ENCODE data around the gene LRRC4C.

The LRRC4C gene

GRCh38 chr11:40722179-40722795, 737.2 kb downstream of the LRRC4C start:
- DNase-seq (ENCODE audit: low read depth in 4 of 4, low spot score in 1 of 4): no peak

- DNase-seq (ENCODE audit: low read depth in 4 of 4, low spot score in 1 of 4): no peak
These were observed 742.9 kb downstream of the LRRC4C start for GRCh38 chr11:40716344-40717130.

GRCh38 chr11:40713083-40713482, 746.4 kb downstream of the LRRC4C start:
- DNase-seq (ENCODE audit: low read depth in 4 of 4, low spot score in 1 of 4): no peak

DNA sequence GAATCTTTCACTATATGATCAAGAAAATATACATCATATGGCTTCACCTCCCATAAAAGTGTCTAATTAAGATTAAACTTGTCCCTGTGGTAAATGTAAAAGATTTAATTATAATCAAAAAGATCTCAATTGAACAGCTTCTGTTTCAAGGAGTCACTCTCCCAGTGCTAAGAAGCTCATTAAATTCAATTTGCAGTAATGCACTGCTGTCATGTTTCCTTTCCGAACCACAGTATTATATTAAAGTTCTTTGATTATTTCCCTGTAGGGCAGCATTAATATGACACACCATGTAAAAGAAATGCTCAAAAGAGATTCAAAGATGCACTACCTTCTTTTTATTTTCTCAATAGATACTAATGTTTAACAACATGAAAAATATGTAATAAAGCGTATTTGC, 758.4 kb downstream of the LRRC4C start:
- no peak for DNase-seq (ENCODE audit: low read depth in 4 of 4, low spot score in 1 of 4)

DNA sequence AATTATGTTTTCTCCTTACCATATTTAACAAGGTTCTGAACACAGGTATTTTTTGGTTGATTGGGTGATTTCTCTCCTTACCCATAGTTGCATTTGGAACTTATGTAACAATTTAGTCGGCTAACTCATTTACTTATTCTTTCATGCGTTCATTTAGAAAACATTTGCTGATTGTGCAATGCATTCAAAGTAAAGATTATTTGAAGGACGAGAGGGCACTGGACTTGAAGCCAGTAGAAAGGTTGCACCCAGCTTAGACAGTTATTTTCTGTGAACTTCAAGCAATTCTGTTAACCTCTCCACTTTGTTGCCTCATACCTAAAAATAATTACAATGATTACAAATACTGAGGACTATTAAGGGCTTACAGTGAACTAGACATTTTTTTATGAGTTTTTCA, 769.6 kb downstream of the LRRC4C start:
- no peak for DNase-seq (ENCODE audit: low read depth in 4 of 4, low spot score in 1 of 4)

DNA sequence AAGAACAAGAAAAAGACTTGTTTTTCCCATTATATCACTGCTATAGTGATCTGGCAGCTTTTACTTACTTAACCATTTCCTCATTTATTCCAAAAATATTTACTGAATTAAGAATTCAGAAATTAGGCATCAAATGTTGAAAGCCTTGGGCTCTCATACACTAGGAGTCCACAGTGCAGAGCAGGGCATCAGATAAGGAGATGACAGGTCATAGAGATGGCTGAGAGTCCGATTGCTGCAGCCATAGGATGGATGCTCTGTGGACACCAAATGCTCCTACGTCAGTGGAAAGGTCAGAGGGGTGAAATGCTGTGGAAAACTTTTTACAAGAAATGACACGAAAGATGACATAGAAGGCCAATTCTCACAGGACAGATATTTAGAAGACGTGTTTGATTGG, 771.1 kb downstream of the LRRC4C start:
- DNase-seq (ENCODE audit: low read depth in 4 of 4, low spot score in 1 of 4): no peak

GRCh38 chr11:40686765-40687164, 772.7 kb downstream of the LRRC4C start:
- DNase-seq (ENCODE audit: low read depth in 4 of 4, low spot score in 1 of 4): no peak

DNA sequence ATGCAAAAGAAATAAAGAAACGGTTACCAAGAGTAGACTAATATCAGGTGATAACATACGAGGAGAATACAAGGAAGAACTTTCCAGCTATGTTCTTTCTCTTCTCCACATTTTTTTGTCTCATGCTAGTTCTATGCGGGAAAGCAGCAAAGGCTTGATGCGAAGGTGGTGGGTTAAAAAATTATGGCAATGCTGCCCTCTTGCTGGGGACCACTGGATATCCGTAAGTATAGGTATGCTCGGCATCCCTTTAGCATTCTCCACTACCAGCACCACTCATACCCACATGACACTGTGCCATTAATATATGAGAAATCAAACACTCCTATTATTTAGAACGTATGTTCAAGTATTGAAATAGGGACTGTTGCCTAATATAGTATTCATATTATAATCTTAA, 776.4 kb downstream of the LRRC4C start:
- no peak for DNase-seq (ENCODE audit: low read depth in 4 of 4, low spot score in 1 of 4)

DNA sequence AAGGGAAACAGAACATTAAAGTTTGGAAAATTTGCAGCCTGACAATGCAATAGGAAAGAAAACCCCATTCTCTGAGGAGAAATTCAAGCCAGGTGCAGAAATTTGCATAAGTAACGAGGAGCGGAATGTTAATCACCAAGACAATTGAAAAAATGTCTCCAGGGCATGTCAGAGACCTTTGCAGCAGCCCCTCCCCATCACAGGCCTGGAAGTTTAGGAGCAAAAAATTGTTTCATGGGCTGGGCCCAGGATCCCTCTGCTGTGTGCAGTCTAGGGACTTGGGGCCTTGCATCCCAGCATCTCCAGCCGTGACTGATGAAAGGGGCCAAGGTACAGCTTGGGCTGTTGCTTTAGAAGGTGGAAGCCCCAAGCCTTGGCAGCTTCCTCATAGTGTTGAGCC, 780.2 kb downstream of the LRRC4C start:
- no peak for DNase-seq (ENCODE audit: low read depth in 4 of 4, low spot score in 1 of 4)

GRCh38 chr11:40647295-40647694, 812.2 kb downstream of the LRRC4C start:
- no peak for DNase-seq (ENCODE audit: low read depth in 4 of 4, low spot score in 1 of 4)

DNA sequence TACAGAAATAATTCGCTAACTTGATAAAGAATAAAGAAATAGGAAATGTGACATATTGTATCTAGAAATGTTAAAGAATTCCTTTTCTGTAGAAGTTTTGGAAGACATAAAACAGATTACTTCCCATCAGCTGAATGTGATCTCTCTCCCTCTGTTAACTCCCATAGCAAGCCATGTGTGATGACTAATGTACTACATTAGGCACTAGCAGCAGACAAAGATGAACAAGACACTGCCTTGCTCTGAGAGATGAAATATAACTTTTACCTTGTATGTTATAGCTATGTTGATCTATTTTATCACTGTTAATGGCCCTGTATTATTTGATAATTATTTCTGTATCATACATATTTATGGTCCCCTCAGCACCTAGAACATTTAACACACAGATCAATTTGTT, 817.2 kb downstream of the LRRC4C start:
- no peak for DNase-seq (ENCODE audit: low read depth in 4 of 4, low spot score in 1 of 4)

DNA sequence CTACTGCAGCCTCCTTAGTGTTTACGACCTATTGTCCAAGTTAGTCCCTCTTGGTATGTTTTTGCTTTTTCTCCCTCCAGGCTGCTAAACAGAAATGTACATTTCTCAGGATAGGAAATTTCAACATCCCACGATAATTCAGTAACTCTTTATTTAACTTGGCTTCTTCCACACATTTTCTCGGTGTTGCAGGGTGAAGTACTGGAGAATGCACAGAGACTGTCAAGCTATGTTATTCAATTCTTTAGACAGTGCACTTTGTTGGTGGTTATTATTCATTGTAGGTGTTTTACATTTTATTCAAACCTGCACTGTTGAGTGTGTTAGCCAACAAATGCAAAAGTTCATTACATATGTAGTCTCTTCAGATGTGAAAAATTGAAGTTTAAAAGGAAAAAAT, 839.8 kb downstream of the LRRC4C start:
- no peak for DNase-seq (ENCODE audit: low read depth in 4 of 4, low spot score in 1 of 4)

DNA sequence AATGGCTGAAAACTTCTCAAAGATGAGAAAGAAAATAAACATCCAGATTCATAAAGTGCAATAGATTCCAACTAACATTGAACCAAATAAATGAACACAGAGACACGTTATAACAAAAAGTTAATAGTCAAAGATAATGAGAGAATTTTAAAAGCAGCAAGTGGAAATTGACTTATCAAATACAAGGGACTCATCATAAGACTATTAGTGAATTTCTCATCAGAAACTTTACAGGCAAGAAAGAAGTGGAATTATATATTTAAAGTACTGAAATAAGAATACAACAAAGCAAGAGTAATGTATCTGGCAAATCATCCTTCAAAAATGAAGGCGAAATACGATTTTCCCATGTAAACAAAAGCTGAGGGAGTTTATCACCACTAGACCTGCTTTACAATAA, 852.7 kb downstream of the LRRC4C start:
- no peak for DNase-seq (ENCODE audit: low read depth in 4 of 4, low spot score in 1 of 4)

- no peak for DNase-seq (ENCODE audit: low read depth in 4 of 4, low spot score in 1 of 4)
These were observed 856.4 kb downstream of the LRRC4C start for GRCh38 chr11:40602866-40603552.

DNA sequence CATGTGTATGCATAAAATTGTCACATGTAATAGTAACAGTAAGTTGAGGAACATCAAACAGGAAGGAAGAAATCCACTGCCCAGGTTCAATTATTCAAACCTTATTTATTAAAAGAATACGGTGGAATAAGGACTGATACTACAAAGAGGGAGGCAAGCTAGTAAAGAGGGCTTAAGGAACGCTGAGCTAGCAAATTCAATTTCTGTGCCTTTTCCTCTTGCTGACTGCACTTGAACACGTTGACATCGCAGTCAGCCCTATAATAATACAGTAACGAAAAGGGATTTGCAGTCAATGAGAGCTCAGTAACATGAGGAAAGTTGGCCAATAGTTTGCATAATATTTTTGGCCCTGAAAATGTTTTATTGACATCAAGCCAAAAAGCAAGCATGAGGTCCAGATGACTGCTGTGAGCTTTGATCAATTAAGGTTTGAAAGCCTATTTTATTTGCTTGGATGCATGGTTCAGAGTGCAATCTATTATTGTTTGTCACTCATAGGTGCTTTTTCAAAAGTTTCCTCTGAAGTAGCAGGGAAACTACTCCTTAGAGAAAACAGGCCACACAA, 861.8 kb downstream of the LRRC4C start:
- no peak for DNase-seq (ENCODE audit: low read depth in 4 of 4, low spot score in 1 of 4)

DNA sequence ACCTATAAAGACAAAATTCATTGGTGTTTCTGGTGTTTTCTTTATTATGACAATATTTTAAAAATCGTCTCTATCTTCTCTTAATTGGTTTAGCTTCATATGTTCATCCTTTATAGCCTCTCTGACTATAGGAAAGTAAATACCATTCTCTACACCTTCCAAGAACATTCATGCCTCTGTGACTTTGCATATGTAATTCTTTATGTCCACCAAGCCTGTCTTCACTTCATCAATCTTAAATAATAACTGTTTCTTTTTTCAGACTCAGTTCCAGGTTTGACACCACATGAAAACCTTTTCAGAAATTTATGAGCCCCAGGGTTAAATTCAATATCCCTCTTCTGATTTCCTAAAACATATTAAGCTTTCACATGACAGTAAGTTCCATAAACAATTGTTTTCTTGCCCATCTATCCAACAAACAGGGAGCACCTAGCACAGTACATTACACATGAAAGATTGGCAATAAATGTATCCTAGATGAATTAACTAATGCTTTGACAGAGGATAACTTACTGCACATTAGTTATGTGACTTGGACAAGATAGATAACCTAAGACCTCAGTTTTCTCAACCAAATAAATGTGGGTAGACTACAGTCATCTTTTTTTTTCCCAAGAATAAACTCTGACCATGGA, 886.1 kb downstream of the LRRC4C start:
- no peak for DNase-seq (ENCODE audit: low read depth in 4 of 4, low spot score in 1 of 4)

DNA sequence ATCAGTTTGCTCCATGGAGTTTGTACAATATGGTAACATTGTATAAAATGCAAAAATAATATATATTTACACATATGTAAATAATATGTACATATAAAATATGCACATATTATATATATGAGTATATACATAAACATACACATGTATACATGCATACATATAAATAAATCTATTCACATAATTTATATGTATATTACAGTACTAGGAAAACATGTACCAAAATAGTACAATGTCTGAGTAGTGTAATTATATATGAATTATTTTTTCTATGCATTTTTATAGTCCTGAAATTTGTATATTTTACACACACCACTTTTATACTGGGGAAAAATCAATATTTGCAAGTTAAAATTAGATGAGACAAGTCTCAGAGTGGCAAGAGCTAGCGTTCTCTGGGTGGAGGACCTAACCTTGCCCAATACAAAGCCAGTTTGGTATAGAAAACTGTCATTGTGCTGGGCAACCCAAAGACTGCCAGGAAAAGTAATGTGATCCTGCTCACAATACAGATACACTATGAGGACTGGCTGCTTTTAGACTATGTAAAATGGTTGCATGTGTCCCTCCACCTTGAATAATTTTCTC, 889.4 kb downstream of the LRRC4C start:
- DNase-seq (ENCODE audit: low read depth in 4 of 4, low spot score in 1 of 4): no peak

DNA sequence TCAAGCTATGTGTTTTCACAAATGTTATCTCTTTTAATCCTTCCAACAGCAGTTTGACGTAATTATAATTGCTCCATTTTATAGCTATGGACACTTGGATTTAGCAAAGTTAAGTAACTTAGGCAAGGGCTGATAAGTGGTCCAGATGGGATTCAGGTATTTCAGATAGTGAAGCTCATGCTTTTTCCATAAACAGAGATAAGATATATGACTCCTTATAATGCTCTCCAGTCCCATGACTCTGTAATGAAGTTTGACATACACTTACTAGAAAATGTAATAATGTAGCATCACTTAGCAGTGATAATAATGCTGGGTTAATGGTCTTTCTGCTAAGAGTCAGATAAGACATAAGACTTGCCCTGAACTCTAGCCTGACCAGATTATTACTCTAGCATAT, 892.1 kb downstream of the LRRC4C start:
- no peak for DNase-seq (ENCODE audit: low read depth in 4 of 4, low spot score in 1 of 4)

DNA sequence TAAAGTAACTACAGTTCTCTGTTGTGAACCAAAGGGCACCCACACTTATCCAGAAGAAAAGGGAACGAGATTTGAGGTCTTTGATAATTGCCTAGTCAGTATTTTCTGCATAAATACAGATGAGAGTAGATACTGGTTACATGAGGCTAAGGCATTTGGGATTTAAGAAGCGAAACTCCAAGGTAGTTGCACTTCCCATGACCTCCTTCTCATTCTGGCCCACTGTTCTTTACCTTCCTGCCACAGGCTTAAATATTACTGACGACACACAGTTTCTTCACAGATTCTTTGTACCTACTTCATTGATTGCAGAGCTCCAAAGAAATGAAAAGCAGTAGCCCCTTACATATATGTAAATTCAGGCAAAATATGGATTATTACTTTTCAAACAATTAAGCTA, 915.3 kb downstream of the LRRC4C start:
- no peak for DNase-seq (ENCODE audit: low read depth in 4 of 4, low spot score in 1 of 4)

DNA sequence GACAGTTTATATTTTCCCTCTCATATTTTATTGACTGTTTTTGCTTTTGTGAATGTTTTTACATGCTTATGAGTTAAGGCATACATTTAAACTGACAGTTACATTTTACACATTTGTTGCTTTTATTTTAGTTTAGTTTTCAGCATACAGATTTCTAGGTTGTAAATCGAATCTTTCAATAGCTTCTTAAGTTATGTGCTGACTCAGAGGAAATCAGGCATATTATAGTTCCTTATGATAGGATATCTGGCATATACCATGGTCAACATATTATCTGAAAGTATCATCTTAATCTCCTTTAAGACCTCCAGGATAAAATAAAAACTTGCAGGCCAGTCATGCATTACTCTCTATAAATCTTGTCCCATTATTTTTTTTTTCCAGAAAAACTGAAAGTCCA, 916.6 kb downstream of the LRRC4C start:
- DNase-seq (ENCODE audit: low read depth in 4 of 4, low spot score in 1 of 4): no peak

- DNase-seq (ENCODE audit: low read depth in 4 of 4, low spot score in 1 of 4): no peak
These were observed 921.7 kb downstream of the LRRC4C start for GRCh38 chr11:40537734-40538133.

Data from stimulated activated CD4-positive, alpha-beta T cell treated with anti-CD3 and anti-CD28 coated beads, Interleukin-1b, Interleukin-23, amount 100 ng/mL, for 24 hours (primary cell).